SH-SY5Y (cell line): ENCODE measurements around the gene PARD3.

ENCODE experiments used
- GATA2 ChIP-seq: IDR thresholded peaks from 2 replicates; pipeline ENCODE4 v1.6.1; 2011; ENCODE audit warnings: mild to moderate bottlenecking, low read depth, low read length
- GATA3 ChIP-seq: IDR thresholded peaks from 2 replicates; pipeline ENCODE4 v1.6.1; 2011; ENCODE audit warnings: low read depth, mild to moderate bottlenecking, low read length, moderate library complexity

- TF ChIP-seq GATA2: no peak
- TF ChIP-seq GATA3: no peak
These were observed 597.6 kb downstream of the PARD3 start for GRCh38 chr10:34217524-34217923.
